B cell (primary cell): ENCODE data around the gene TET1. TPM values are rescaled to one million over a fixed set of nuclear protein-coding genes. Genes with fewer than 3 reads are reported as not detected.

Experiments used
- ATAC-seq: fragments of 200-7000 bp; cut with Tn5 transposase; one replicate; pipeline ENCODE4 v1.10.0; 2021; ENCODE audit warnings: low read depth, mild to moderate bottlenecking, moderate number of reproducible peaks, moderate library complexity
- CTCF ChIA-PET: fragments of 350-600 bp; sonication (Branson Sonifier 250); formaldehyde crosslinking; loops from one replicate; lab custom pipeline; 2021; ENCODE audit warnings: antibody characterized with exemption, inconsistent platforms; lab: Charles Lee
- POLR2A ChIA-PET: fragments of 350-600 bp; sonication (Branson Sonifier 250); formaldehyde crosslinking; loops from one replicate; lab custom pipeline; 2021; ENCODE audit warnings: antibody characterized with exemption; lab: Charles Lee
- DNase-seq: peaks from one replicate; pipeline ENCODE4 v3.0.0; 2013
- H2AFZ ChIP-seq: 2 replicates; pipeline ENCODE4 v1.6.1; 2012; ENCODE audit warnings: mild to moderate bottlenecking, low read depth, low read length; ENCODE audit not compliant: insufficient read depth, poor library complexity, severe bottlenecking
- H3K27ac ChIP-seq, 2 donors: 1 replicate in 1 of 2; 2 replicates in 1 of 2; pipeline ENCODE4 v1.5.1; 2012 to 2013; ENCODE audit warnings: low read length in 2 of 2, mild to moderate bottlenecking in 2 of 2, moderate library complexity in 1 of 2
- H3K27me3 ChIP-seq, 4 experiments: fragments of 200-600 bp in 1 of 4; sonication (generic) in 1 of 4; replicated peaks in 1 of 4; 1 replicate in 2 of 4; 2 replicates in 2 of 4; pipeline versions ENCODE4 v1.6.1 to v1.7.0; 2013 to 2016; ENCODE audit warnings: low read length in 3 of 4, mild to moderate bottlenecking in 2 of 4, mixed read lengths in 1 of 4, moderate library complexity in 1 of 4; ENCODE audit not compliant: insufficient read depth in 4 of 4, control insufficient read depth in 3 of 4; ENCODE audit errors: control extremely low read depth in 1 of 4
- H3K36me3 ChIP-seq, 2 experiments: replicated peaks in 1 of 2; 1 replicate in 1 of 2; 2 replicates in 1 of 2; pipeline versions ENCODE4 v1.6.1 to v1.7.1; 2013; ENCODE audit warnings: low read length in 1 of 2; ENCODE audit not compliant: insufficient read depth in 2 of 2, control insufficient read depth in 1 of 2; ENCODE audit errors: control extremely low read depth in 1 of 2, extremely low read depth in 1 of 2
- H3K4me1 ChIP-seq, 2 donors: fragments of 200-600 bp in 1 of 2; sonication (generic) in 1 of 2; 1 replicate in 1 of 2; 2 replicates in 1 of 2; pipeline versions ENCODE4 v1.5.1 to v1.6.1; 2013 to 2017; ENCODE audit warnings: low read length in 2 of 2; ENCODE audit not compliant: control insufficient read depth in 2 of 2, insufficient read depth in 2 of 2
- H3K4me2 ChIP-seq: replicated peaks from 2 replicates; pipeline ENCODE3; 2012; ENCODE audit warnings: mild to moderate bottlenecking, low read depth, low read length; ENCODE audit not compliant: poor library complexity, severe bottlenecking
- H3K4me3 ChIP-seq, 5 experiments: fragments of 200-600 bp in 1 of 5; sonication (generic) in 1 of 5; 1 replicate in 3 of 5; 2 replicates in 2 of 5; pipeline versions ENCODE4 v1.5.1 to v1.7.0; 2011 to 2016; ENCODE audit warnings: low read length in 4 of 5, mild to moderate bottlenecking in 4 of 5, low read depth in 2 of 5, control low read depth in 1 of 5, moderate library complexity in 1 of 5; ENCODE audit not compliant: insufficient read depth in 1 of 5; ENCODE audit errors: control extremely low read depth in 1 of 5, extremely low read depth in 1 of 5
- H3K79me2 ChIP-seq: fragments of 200-600 bp; sonication (generic); one replicate; pipeline ENCODE4 v1.6.0; 2016; ENCODE audit warnings: low read length; ENCODE audit not compliant: control insufficient read depth, insufficient read depth
- H3K9ac ChIP-seq: fragments of 200-600 bp; sonication (generic); 2 replicates; pipeline ENCODE4 v1.6.1; 2017; ENCODE audit warnings: mild to moderate bottlenecking, low read length, moderate library complexity
- H3K9me3 ChIP-seq, 3 donors: one replicate each; pipeline versions ENCODE4 v1.6.1 to v1.7.1; 2013; ENCODE audit warnings: low read length in 2 of 3; ENCODE audit not compliant: control insufficient read depth in 2 of 3, insufficient read depth in 1 of 3; ENCODE audit errors: control extremely low read depth in 1 of 3
- H4K20me1 ChIP-seq: 2 replicates; pipeline ENCODE4 v1.6.0; 2012; ENCODE audit warnings: mild to moderate bottlenecking, low read length; ENCODE audit not compliant: insufficient read depth, control insufficient read depth, poor library complexity, severe bottlenecking
- H3K27ac Mint-ChIP-seq: one replicate; pipeline ENCODE4 v1.8.0; 2021; ENCODE audit warnings: mixed read lengths
- H3K27me3 Mint-ChIP-seq: one replicate; pipeline ENCODE4 v1.8.0; 2021; ENCODE audit warnings: mixed read lengths
- H3K4me1 Mint-ChIP-seq: one replicate; pipeline ENCODE4 v1.8.0; 2021; ENCODE audit warnings: mixed read lengths
- H3K4me3 Mint-ChIP-seq: one replicate; pipeline ENCODE4 v1.8.0; 2021; ENCODE audit warnings: mixed read lengths
- H3K9me3 Mint-ChIP-seq: one replicate; pipeline ENCODE4 v1.8.0; 2022; ENCODE audit warnings: mixed read lengths; ENCODE audit not compliant: insufficient read depth
- CTCF ChIP-seq: fragments of 200-600 bp; IDR thresholded peaks from one replicate; pipeline ENCODE4 v1.8.0; 2022; ENCODE audit warnings: antibody characterized with exemption, mild to moderate bottlenecking
- EZH2 ChIP-seq: IDR thresholded peaks from 2 replicates; pipeline ENCODE4 v1.6.1; 2012; ENCODE audit warnings: borderline replicate concordance, low read depth, mild to moderate bottlenecking, moderate library complexity, low read length; ENCODE audit not compliant: insufficient read depth, poor library complexity, severe bottlenecking
- WGBS: methylation state at CpG from one replicate; pipeline ENCODE4 v1.1.5; 2013; ENCODE audit warnings: missing lambda C conversion rate; ENCODE audit not compliant: insufficient coverage; 5-methylcytosine and 5-hydroxymethylcytosine counted together
- intact Hi-C: fragments of 100-400 bp; cut with micrococcal nuclease; formaldehyde crosslinking; loops from one replicate; pipeline ENCODE4 v1.10.0; 2022
- polyA plus RNA-seq: library from polyadenylated mRNA; depleted of rRNA; stranded (reverse); fragments of >200 nt; gene quantifications from 2 replicates; pipeline ENCODE4 v1.2.3, GENCODE V29; 2012
- total RNA-seq, 2 donors: library from RNA; stranded (reverse); fragments of 120-200 nt in 1 of 2; gene quantifications; 1 replicate in 1 of 2; 2 replicates in 1 of 2; pipeline versions ENCODE4 v1.2.3 to v1.2.4, GENCODE V29; 2013 to 2022

The TET1 gene
- total and polyA plus RNA-seq, 2 donors (not counting 1 experiment from before 2014, with no cell fraction given) = 0.30 to 1.4 TPM

- Histone ChIP-seq H3K4me3 (no peak overlapping the region), H3K27ac (no peak overlapping the region), H3K4me2 (no peak overlapping the region), H2AFZ (no peak overlapping the region), H3K36me3 (no peaks in the 10 kb centered on the region), H4K20me1 (no peaks in the 10 kb centered on the region), H3K9ac (no peak overlapping the region), H3K27me3 (peaks cover 0 to 6% (median 2%) of the 10 kb centered on the region in 4 experiments), H3K4me1 (no peaks in the 10 kb centered on the region), H3K9me3 (no peaks in the 10 kb centered on the region), H3K79me2 (no peaks in the 10 kb centered on the region)
- Mint-ChIP-seq H3K4me3 (no peak overlapping the region), H3K27ac (no peak overlapping the region), H3K27me3 (peaks cover 23% of the 10 kb centered on the region), H3K9me3 (no peaks in the 10 kb centered on the region), H3K4me1 (no peaks in the 10 kb centered on the region)
- no peak for ATAC-seq
- no peak for DNase-seq
- WGBS = 67% methylated on average over 1 of the region's 6 CpGs
- POLR2A ChIA-PET = no interaction called here
- TF ChIP-seq CTCF (no peak), EZH2 (no peak)
- intact Hi-C loops = no loop called here
- CTCF ChIA-PET = no interaction called here
These were observed 7.0 kb upstream of the TET1 start for GRCh38 chr10:68553138-68553537.

- TF ChIP-seq CTCF = no peak
- no peak for TF ChIP-seq EZH2
- no peak for ATAC-seq
- Histone ChIP-seq H3K9ac (no peak overlapping the region), H4K20me1 (no peaks in the 10 kb centered on the region), H3K4me2 (no peak overlapping the region), H3K9me3 (no peaks in the 10 kb centered on the region), H3K36me3 (no peaks in the 10 kb centered on the region), H2AFZ (no peak overlapping the region), H3K27ac (no peak overlapping the region), H3K4me1 (no peaks in the 10 kb centered on the region), H3K4me3 (no peak overlapping the region), H3K27me3 (peaks cover 0 to 8% (median 2%) of the 10 kb centered on the region in 4 experiments), H3K79me2 (no peaks in the 10 kb centered on the region)
- Mint-ChIP-seq H3K9me3 (no peaks in the 10 kb centered on the region), H3K4me1 (no peaks in the 10 kb centered on the region), H3K27ac (no peak overlapping the region), H3K27me3 (peaks cover 28% of the 10 kb centered on the region), H3K4me3 (no peak overlapping the region)
- CTCF ChIA-PET = no interaction called here
- intact Hi-C loops = no loop called here
- no peak for DNase-seq
- POLR2A ChIA-PET = no interaction called here
- 80% methylated on average over 1 of the region's 3 CpGs for WGBS
These were observed 6.5 kb upstream of the TET1 start for GRCh38 chr10:68553599-68553998.
